GM12878 (cell line): ENCODE measurements around the gene BICD1. TPM values are rescaled to one million over a fixed set of nuclear protein-coding genes. Genes with fewer than 3 reads are reported as not detected.

Source experiments
- ATAC-seq: fragments of 200-7000 bp; cut with Tn5 transposase; 3 replicates; pipeline ENCODE4 v1.9.1; 2020; ENCODE audit warnings: mild to moderate bottlenecking, moderate library complexity
- BruUV-seq: library from RNA; stranded (reverse); fragments of 400-500 nt; replicated peaks from 2 replicates; lab custom pipeline; 2021; lab: Mats Ljungman, UMichigan
- CTCF ChIA-PET: fragments of 300-600 bp; sonication (Branson Sonifier 250); formaldehyde crosslinking; extraction: SDS; loops from one replicate; lab custom pipeline; 2021; ENCODE audit warnings: inconsistent platforms; lab: Yijun Ruan, JAX
- POLR2A ChIA-PET: fragments of 350-600 bp; formaldehyde crosslinking; extraction: SDS; loops from one replicate; lab custom pipeline; 2021; ENCODE audit warnings: inconsistent platforms; lab: Charles Lee
- RAD21 ChIA-PET: fragments of 300-600 bp; sonication (Branson Sonifier 250); formaldehyde crosslinking; loops from one replicate; lab custom pipeline; 2023; ENCODE audit warnings: antibody characterized with exemption; ENCODE audit not compliant: unreplicated experiment; lab: Charles Lee
- SMC1A ChIA-PET: fragments of 300-600 bp; sonication (Branson Sonifier 250); formaldehyde crosslinking; loops from one replicate; lab custom pipeline; 2023; ENCODE audit not compliant: unreplicated experiment, uncharacterized antibody; lab: Charles Lee
- DNase-seq: peaks from one replicate; pipeline ENCODE4 v3.0.0-alpha.2; 2011; ENCODE audit warnings: low read depth, low spot score
- FAIRE-seq: peaks from 3 replicates; lab custom pipeline; 2011; peaks lifted over from hg19 to GRCh38; lab: Jason Lieb, UNC
- H2AFZ ChIP-seq: 2 replicates; pipeline ENCODE4 v1.6.0; 2011; ENCODE audit warnings: low read depth, low read length, control low read depth; ENCODE audit not compliant: control insufficient read depth
- H3K27ac ChIP-seq: 2 replicates; pipeline ENCODE4 v1.5.1; 2011; ENCODE audit warnings: control low read depth; ENCODE audit not compliant: control insufficient read depth, insufficient read depth
- H3K27me3 ChIP-seq, 2 experiments: replicated peaks in 1 of 2; 2 replicates each; pipeline versions ENCODE4 v1.6.0 to v1.6.1; 2011; ENCODE audit warnings: low read length in 1 of 2; ENCODE audit not compliant: control insufficient read depth in 2 of 2, insufficient read depth in 2 of 2
- H3K36me3 ChIP-seq, 2 experiments: 2 replicates each; pipeline ENCODE4 v1.5.1; 2011; ENCODE audit warnings: low read length in 1 of 2; ENCODE audit not compliant: control insufficient read depth in 2 of 2, insufficient read depth in 2 of 2
- H3K4me1 ChIP-seq: 2 replicates; pipeline ENCODE4 v1.6.1; 2011; ENCODE audit warnings: mild to moderate bottlenecking, low read length, moderate library complexity, mixed read lengths; ENCODE audit not compliant: control insufficient read depth, insufficient read depth
- H3K4me2 ChIP-seq: 2 replicates; pipeline ENCODE4 v1.6.0; 2011; ENCODE audit warnings: control low read depth; ENCODE audit not compliant: control insufficient read depth, insufficient read depth
- H3K4me3 ChIP-seq: fragments of 200-600 bp; sonication (generic); 2 replicates; pipeline ENCODE4 v1.5.1; 2016
- H3K79me2 ChIP-seq: 2 replicates; pipeline ENCODE4 v1.6.0; 2011; ENCODE audit warnings: low read length; ENCODE audit not compliant: control insufficient read depth, insufficient read depth
- H3K9ac ChIP-seq: 2 replicates; pipeline ENCODE4 v1.8.0; 2011; ENCODE audit warnings: low read length, control low read depth, mixed read lengths; ENCODE audit not compliant: control insufficient read depth, insufficient read depth
- H3K9me3 ChIP-seq: replicated peaks from 3 replicates; pipeline ENCODE4 v1.5.1; 2011; ENCODE audit warnings: mild to moderate bottlenecking, low read length; ENCODE audit not compliant: control insufficient read depth, insufficient read depth
- H4K20me1 ChIP-seq: 2 replicates; pipeline ENCODE4 v1.6.0; 2011; ENCODE audit not compliant: control insufficient read depth, insufficient read depth
- ASH2L ChIP-seq: fragments of 300-600, 200-600 bp; sonication (generic); IDR thresholded peaks from 2 replicates; pipeline ENCODE4 v1.6.1; 2017; ENCODE audit warnings: low read depth, mild to moderate bottlenecking, borderline replicate concordance
- CEBPZ ChIP-seq: fragments of 150-350 bp; IDR thresholded peaks from 2 replicates; pipeline ENCODE4 v1.6.1; 2016; ENCODE audit warnings: low read depth, low read length
- E2F4 ChIP-seq: IDR thresholded peaks from 2 replicates; pipeline ENCODE4 v1.6.1; 2012; ENCODE audit warnings: low read depth, low read length, improper control_type of control experiment
- FOXK2 ChIP-seq: fragments of 450-650 bp; IDR thresholded peaks from 2 replicates; pipeline ENCODE4 v1.6.1; 2017; ENCODE audit warnings: mild to moderate bottlenecking, moderate library complexity
- PRDM15 ChIP-seq: fragments of 450-650 bp; formaldehyde crosslinking; IDR thresholded peaks from 2 replicates; pipeline ENCODE4 v1.4.0; 2020; ENCODE audit warnings: mild to moderate bottlenecking, moderate library complexity
- SMAD5 ChIP-seq: IDR thresholded peaks from 2 replicates; pipeline ENCODE4 v1.6.1; 2016; ENCODE audit warnings: antibody characterized with exemption, low read depth
- ZNF687 ChIP-seq: fragments of 450-650 bp; IDR thresholded peaks from 2 replicates; pipeline ENCODE4 v1.6.1; 2017; ENCODE audit warnings: mild to moderate bottlenecking, moderate library complexity
- WGBS: methylation state at CpG from one replicate; pipeline ENCODE4 v1.1.6; 2016; ENCODE audit warnings: low lambda C conversion rate; ENCODE audit not compliant: insufficient replicate concordance, insufficient coverage; ENCODE audit errors: missing lambda C conversion rate; 5-methylcytosine and 5-hydroxymethylcytosine counted together
- in situ Hi-C: fragments of 300-500 bp; cut with MboI; formaldehyde crosslinking; loops from 9 replicates; pipeline ENCODE4 v1.14.3; 2018; ENCODE audit warnings: mixed read lengths
- intact Hi-C: fragments of 100-400 bp; cut with micrococcal nuclease; formaldehyde crosslinking; loops from one replicate; pipeline ENCODE4 v1.14.2; 2022; ENCODE audit not compliant: unreplicated experiment
- polyA plus RNA-seq, 11 experiments: library from polyadenylated mRNA; depleted of rRNA in 4 of 11; unstranded in 6 of 11; stranded (reverse) in 5 of 11; fragments of >200 nt; fragmentation: Nextera tagmentation in 4 of 11; fragmentation: Illumina TruSeq in 1 of 11; extraction: Ambion mirVana in 4 of 11; extraction: Trizol in 1 of 11; gene quantifications; 1 replicate in 1 of 11; 2 replicates in 10 of 11; pipeline versions ENCODE4 v1.2.1 to v1.2.3, GENCODE V29; 2011 to 2016; ENCODE audit warnings: inconsistent platforms in 2 of 11, missing spikeins in 2 of 11, low read depth in 1 of 11
- total RNA-seq, 4 experiments: library from RNA; depleted of rRNA in 3 of 4; stranded (reverse); fragments of >200 nt in 3 of 4; fragmentation: Illumina TruSeq in 1 of 4; extraction: Trizol in 1 of 4; gene quantifications; 2 replicates each; pipeline versions ENCODE4 v1.2.1 to v1.2.3, GENCODE V29; 2013 to 2021

Gene BICD1
- total and polyA plus RNA-seq, 10 of the 15 experiments (the other 5 are each of a cell fraction or from before 2014, with no cell fraction given), result 4.7 to 32.5 (median 14.4) TPM

GRCh38 chr12:32273712-32274111 lies 167.1 kb downstream of the BICD1 start (continued):
- peak; percentile 76 for TF ChIP-seq ZNF687
- TF ChIP-seq CEBPZ, result no peak
- peak; percentile 86 for TF ChIP-seq SMAD5

GRCh38 chr12:32274665-32275064 lies 168.0 kb downstream of the BICD1 start:
- peaks cover 33% of the 10 kb centered on the region for H3K4me1 ChIP-seq
- H3K9me3 ChIP-seq, result no peaks in the 10 kb centered on the region
- intact Hi-C loops (loop anchor here (10.0 kb wide), 1 partner anchor 140 kb away; no protein-coding TSS in a partner anchor), in situ Hi-C loops (no loop called here)
- no peak overlapping the region for H3K4me3 ChIP-seq
- H3K9ac ChIP-seq, result no peak overlapping the region
- H3K36me3 ChIP-seq, result no peaks in the 10 kb centered on the region
- H3K27me3 ChIP-seq, result no peaks in the 10 kb centered on the region
- FAIRE-seq, result no peak
- SMC1A ChIA-PET, result interaction anchor here (2.4 to 3.3 kb wide), 2 partner anchors 11 to 22 kb away, joined by 8 to 15 read pairs; no protein-coding TSS in a partner anchor
- BruUV-seq, result no TSS peak
- no peaks in the 10 kb centered on the region for H4K20me1 ChIP-seq
- RAD21 ChIA-PET, result no interaction called here
- H3K4me2 ChIP-seq, result no peak overlapping the region
- CTCF ChIA-PET, result interaction anchor here (2.1 kb wide), 1 partner anchor 22 kb away, joined by 6 read pairs; no protein-coding TSS in a partner anchor
- DNase-seq, result no peak
- no peaks in the 10 kb centered on the region; the same call in none of the 2 replicates for H3K79me2 ChIP-seq
- H3K27ac ChIP-seq, result no peak overlapping the region
- no peak overlapping the region for H2AFZ ChIP-seq
- ATAC-seq, result no peak
- 98% methylated on average over 2 of the region's 2 CpGs for WGBS
- POLR2A ChIA-PET, result no interaction called here
- TF ChIP-seq ASH2L (no peak), E2F4 (no peak), PRDM15 (CRISPR knock-in tag) (no peak), FOXK2 (no peak)
